GM12878 (cell line): Measurements from ENCODE around the gene IFNGR2. TPM values are rescaled to one million over a fixed set of nuclear protein-coding genes. Genes with fewer than 3 reads are reported as not detected.
"Not testable (repeated sequence)": the region's sequence is repeated elsewhere in the genome, so short reads cannot be mapped to it uniquely, and the experiment has no call there.

Experiments used
- ATAC-seq: fragments of 200-7000 bp; cut with Tn5 transposase; 3 replicates; pipeline ENCODE4 v1.9.1; 2020; ENCODE audit warnings: mild to moderate bottlenecking, moderate library complexity
- BruUV-seq: library from RNA; stranded (reverse); fragments of 400-500 nt; replicated peaks from 2 replicates; lab custom pipeline; 2021; lab: Mats Ljungman, UMichigan
- CTCF ChIA-PET: fragments of 300-600 bp; sonication (Branson Sonifier 250); formaldehyde crosslinking; extraction: SDS; loops from one replicate; lab custom pipeline; 2021; ENCODE audit warnings: inconsistent platforms; lab: Yijun Ruan, JAX
- POLR2A ChIA-PET: fragments of 350-600 bp; formaldehyde crosslinking; extraction: SDS; loops from one replicate; lab custom pipeline; 2021; ENCODE audit warnings: inconsistent platforms; lab: Charles Lee
- RAD21 ChIA-PET: fragments of 300-600 bp; sonication (Branson Sonifier 250); formaldehyde crosslinking; loops from one replicate; lab custom pipeline; 2023; ENCODE audit warnings: antibody characterized with exemption; ENCODE audit not compliant: unreplicated experiment; lab: Charles Lee
- SMC1A ChIA-PET: fragments of 300-600 bp; sonication (Branson Sonifier 250); formaldehyde crosslinking; loops from one replicate; lab custom pipeline; 2023; ENCODE audit not compliant: unreplicated experiment, uncharacterized antibody; lab: Charles Lee
- DNase-seq: peaks from one replicate; pipeline ENCODE4 v3.0.0-alpha.2; 2011; ENCODE audit warnings: low read depth, low spot score
- FAIRE-seq: peaks from 3 replicates; lab custom pipeline; 2011; peaks lifted over from hg19 to GRCh38; lab: Jason Lieb, UNC
- H2AFZ ChIP-seq: 2 replicates; pipeline ENCODE4 v1.6.0; 2011; ENCODE audit warnings: low read depth, low read length, control low read depth; ENCODE audit not compliant: control insufficient read depth
- H3K27ac ChIP-seq: 2 replicates; pipeline ENCODE4 v1.5.1; 2011; ENCODE audit warnings: control low read depth; ENCODE audit not compliant: control insufficient read depth, insufficient read depth
- H3K27me3 ChIP-seq, 2 experiments: replicated peaks in 1 of 2; 2 replicates each; pipeline versions ENCODE4 v1.6.0 to v1.6.1; 2011; ENCODE audit warnings: low read length in 1 of 2; ENCODE audit not compliant: control insufficient read depth in 2 of 2, insufficient read depth in 2 of 2
- H3K36me3 ChIP-seq, 2 experiments: 2 replicates each; pipeline ENCODE4 v1.5.1; 2011; ENCODE audit warnings: low read length in 1 of 2; ENCODE audit not compliant: control insufficient read depth in 2 of 2, insufficient read depth in 2 of 2
- H3K4me1 ChIP-seq: 2 replicates; pipeline ENCODE4 v1.6.1; 2011; ENCODE audit warnings: mild to moderate bottlenecking, low read length, moderate library complexity, mixed read lengths; ENCODE audit not compliant: control insufficient read depth, insufficient read depth
- H3K4me2 ChIP-seq: 2 replicates; pipeline ENCODE4 v1.6.0; 2011; ENCODE audit warnings: control low read depth; ENCODE audit not compliant: control insufficient read depth, insufficient read depth
- H3K4me3 ChIP-seq: fragments of 200-600 bp; sonication (generic); 2 replicates; pipeline ENCODE4 v1.5.1; 2016
- H3K79me2 ChIP-seq: 2 replicates; pipeline ENCODE4 v1.6.0; 2011; ENCODE audit warnings: low read length; ENCODE audit not compliant: control insufficient read depth, insufficient read depth
- H3K9ac ChIP-seq: 2 replicates; pipeline ENCODE4 v1.8.0; 2011; ENCODE audit warnings: low read length, control low read depth, mixed read lengths; ENCODE audit not compliant: control insufficient read depth, insufficient read depth
- H3K9me3 ChIP-seq: replicated peaks from 3 replicates; pipeline ENCODE4 v1.5.1; 2011; ENCODE audit warnings: mild to moderate bottlenecking, low read length; ENCODE audit not compliant: control insufficient read depth, insufficient read depth
- H4K20me1 ChIP-seq: 2 replicates; pipeline ENCODE4 v1.6.0; 2011; ENCODE audit not compliant: control insufficient read depth, insufficient read depth
- KLF5 ChIP-seq: fragments of 450-650 bp; IDR thresholded peaks from 2 replicates; pipeline ENCODE4 v1.6.1; 2014; ENCODE audit warnings: mild to moderate bottlenecking; ENCODE audit not compliant: partially characterized antibody
- PML ChIP-seq: IDR thresholded peaks from 2 replicates; pipeline ENCODE4 v1.6.1; 2012; ENCODE audit warnings: low read length, inconsistent platforms
- RAD21 ChIP-seq: IDR thresholded peaks from 2 replicates; pipeline ENCODE4 v1.6.1; 2011; ENCODE audit warnings: mild to moderate bottlenecking, low read depth, low read length, moderate library complexity; ENCODE audit not compliant: insufficient read depth
- TCF3 ChIP-seq: IDR thresholded peaks from 2 replicates; pipeline ENCODE4 v1.6.1; 2012; ENCODE audit warnings: low read depth, mild to moderate bottlenecking, low read length, borderline replicate concordance; ENCODE audit not compliant: insufficient read depth
- WGBS: methylation state at CpG from one replicate; pipeline ENCODE4 v1.1.6; 2016; ENCODE audit warnings: low lambda C conversion rate; ENCODE audit not compliant: insufficient replicate concordance, insufficient coverage; ENCODE audit errors: missing lambda C conversion rate; 5-methylcytosine and 5-hydroxymethylcytosine counted together
- in situ Hi-C: fragments of 300-500 bp; cut with MboI; formaldehyde crosslinking; loops from 9 replicates; pipeline ENCODE4 v1.14.3; 2018; ENCODE audit warnings: mixed read lengths
- intact Hi-C: fragments of 100-400 bp; cut with micrococcal nuclease; formaldehyde crosslinking; loops from one replicate; pipeline ENCODE4 v1.14.2; 2022; ENCODE audit not compliant: unreplicated experiment
- polyA plus RNA-seq, 11 experiments: library from polyadenylated mRNA; depleted of rRNA in 4 of 11; unstranded in 6 of 11; stranded (reverse) in 5 of 11; fragments of >200 nt; fragmentation: Nextera tagmentation in 4 of 11; fragmentation: Illumina TruSeq in 1 of 11; extraction: Ambion mirVana in 4 of 11; extraction: Trizol in 1 of 11; gene quantifications; 1 replicate in 1 of 11; 2 replicates in 10 of 11; pipeline versions ENCODE4 v1.2.1 to v1.2.3, GENCODE V29; 2011 to 2016; ENCODE audit warnings: inconsistent platforms in 2 of 11, missing spikeins in 2 of 11, low read depth in 1 of 11
- total RNA-seq, 4 experiments: library from RNA; depleted of rRNA in 3 of 4; stranded (reverse); fragments of >200 nt in 3 of 4; fragmentation: Illumina TruSeq in 1 of 4; extraction: Trizol in 1 of 4; gene quantifications; 2 replicates each; pipeline versions ENCODE4 v1.2.1 to v1.2.3, GENCODE V29; 2013 to 2021
- TF ChIP-seq, protein P1 (sequence below): fragments of 150-350 bp; IDR thresholded peaks from 2 replicates; pipeline ENCODE4 v1.6.1; 2014; ENCODE audit warnings: mild to moderate bottlenecking, low read depth, low read length

Gene IFNGR2
- total and polyA plus RNA-seq, 10 of the 15 experiments (the other 5 are each of a cell fraction or from before 2014, with no cell fraction given), result 23.6 to 98.8 (median 77.0) TPM

DNA sequence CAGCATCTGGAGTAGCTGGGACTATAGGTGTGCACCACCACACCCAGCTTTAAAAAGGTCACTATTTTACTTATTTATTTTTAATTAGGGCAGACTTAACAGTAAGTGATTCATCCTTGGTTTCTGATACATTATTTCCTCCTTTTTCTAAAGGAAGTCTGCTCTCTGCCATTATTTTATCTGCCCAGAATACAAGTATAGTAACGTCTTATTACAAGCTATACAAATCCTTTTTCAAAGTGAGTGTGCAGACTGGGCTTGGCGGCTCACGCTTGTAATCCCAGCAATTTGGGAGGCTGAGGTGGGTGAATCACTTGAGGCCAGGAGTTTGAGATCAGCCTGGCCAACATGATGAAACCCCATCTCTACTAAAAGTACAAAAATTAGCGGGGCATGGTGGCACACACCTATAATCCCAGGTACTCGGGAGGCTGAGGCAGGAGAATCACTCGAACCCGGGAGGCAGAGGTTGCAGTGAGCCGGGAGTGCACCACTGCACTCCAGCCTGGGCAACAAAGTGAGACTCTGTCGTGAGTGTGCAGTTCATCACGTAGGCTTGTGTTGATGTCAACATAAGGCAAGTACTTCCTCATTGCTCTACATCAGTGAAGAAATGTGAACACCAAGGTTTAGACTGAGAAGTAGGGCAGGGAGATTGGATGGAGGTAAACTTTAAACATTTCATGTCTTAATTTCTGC lies 39.2 kb upstream of the IFNGR2 start:
- H3K27ac ChIP-seq, H4K20me1 ChIP-seq, ATAC-seq, H3K79me2 ChIP-seq, H3K9ac ChIP-seq, BruUV-seq, FAIRE-seq, in situ Hi-C loops, H3K4me3 ChIP-seq, DNase-seq, H3K27me3 ChIP-seq, H3K4me2 ChIP-seq, H3K36me3 ChIP-seq: not testable (repeated sequence)
- Histone ChIP-seq H3K9me3 (peaks cover 19% of the 10 kb centered on the region), H3K4me1 (peaks cover 24% of the 10 kb centered on the region), H2AFZ (peak overlapping the region; percentile 28)
- ChIA-PET CTCF (interaction anchor here (0.6 to 7.6 kb wide), 11 partner anchors 10 to 242 kb away, joined by 3 to 182 read pairs (median 3); no protein-coding TSS in a partner anchor), POLR2A (interaction anchor here (0.6 to 1.1 kb wide), 4 partner anchors 12 to 167 kb away, joined by 3 to 5 read pairs (median 4); no protein-coding TSS in a partner anchor), SMC1A (interaction anchor here (0.5 to 6.2 kb wide), 12 partner anchors 9 to 164 kb away, joined by 3 to 39 read pairs (median 3); no protein-coding TSS in a partner anchor), RAD21 (interaction anchor here (1.3 to 2.1 kb wide), 4 partner anchors 10 to 49 kb away, joined by 3 to 7 read pairs (median 4); no protein-coding TSS in a partner anchor)
- intact Hi-C loops, result loop anchor here (5.0 kb wide), 2 partner anchors 43 to 97 kb away; partner anchors contain the start of gene IL10RB
- WGBS, result 61% methylated on average over 10 of the region's 10 CpGs

DNA sequence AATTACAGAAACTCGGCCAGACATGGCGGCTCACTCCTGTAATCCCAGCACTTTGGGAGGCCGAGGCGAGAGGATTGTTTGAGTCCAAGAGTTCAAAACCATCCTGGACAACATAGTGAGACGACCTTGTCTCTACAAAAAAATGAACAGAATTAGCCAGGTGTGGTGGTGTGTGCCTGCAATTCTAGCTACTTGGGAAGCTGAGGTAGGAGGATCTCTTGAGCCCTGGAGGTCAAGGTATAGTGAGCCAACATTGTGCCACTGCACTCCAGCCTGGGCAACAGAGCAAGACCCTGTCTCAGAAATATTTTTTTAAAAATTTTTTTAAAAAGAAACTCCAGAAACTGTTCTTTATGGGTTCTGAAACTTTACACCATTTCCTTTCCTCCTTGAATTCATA lies 38.4 kb upstream of the IFNGR2 start:
- H3K9ac ChIP-seq, result no peak overlapping the region
- no peaks in the 10 kb centered on the region for H3K79me2 ChIP-seq
- no peak overlapping the region for H3K27ac ChIP-seq
- H2AFZ ChIP-seq, result no peak overlapping the region
- H3K4me3 ChIP-seq, result no peak overlapping the region
- H3K36me3 ChIP-seq, result no peaks in the 10 kb centered on the region
- RAD21 ChIA-PET, result no interaction called here
- peaks cover 19% of the 10 kb centered on the region for H3K9me3 ChIP-seq
- SMC1A ChIA-PET, result interaction anchor here (1.2 to 2.1 kb wide), 3 partner anchors 16 to 165 kb away, joined by 4 to 6 read pairs (median 6); no protein-coding TSS in a partner anchor
- intact Hi-C loops (loop anchor here (5.0 kb wide), 2 partner anchors 42 to 98 kb away; partner anchors contain the start of gene IL10RB), in situ Hi-C loops (no loop called here)
- no peak for FAIRE-seq
- H3K4me1 ChIP-seq, result peaks cover 24% of the 10 kb centered on the region
- 98% methylated on average over 5 of the region's 5 CpGs for WGBS
- no TSS peak for BruUV-seq
- POLR2A ChIA-PET, result interaction anchor here (1.1 kb wide), 1 partner anchor 11 kb away, joined by 3 read pairs; no protein-coding TSS in a partner anchor
- TF ChIP-seq KLF5 (no peak), RAD21 (no peak), PML (no peak), TCF3 (no peak)
- TF ChIP-seq, protein P1, sequence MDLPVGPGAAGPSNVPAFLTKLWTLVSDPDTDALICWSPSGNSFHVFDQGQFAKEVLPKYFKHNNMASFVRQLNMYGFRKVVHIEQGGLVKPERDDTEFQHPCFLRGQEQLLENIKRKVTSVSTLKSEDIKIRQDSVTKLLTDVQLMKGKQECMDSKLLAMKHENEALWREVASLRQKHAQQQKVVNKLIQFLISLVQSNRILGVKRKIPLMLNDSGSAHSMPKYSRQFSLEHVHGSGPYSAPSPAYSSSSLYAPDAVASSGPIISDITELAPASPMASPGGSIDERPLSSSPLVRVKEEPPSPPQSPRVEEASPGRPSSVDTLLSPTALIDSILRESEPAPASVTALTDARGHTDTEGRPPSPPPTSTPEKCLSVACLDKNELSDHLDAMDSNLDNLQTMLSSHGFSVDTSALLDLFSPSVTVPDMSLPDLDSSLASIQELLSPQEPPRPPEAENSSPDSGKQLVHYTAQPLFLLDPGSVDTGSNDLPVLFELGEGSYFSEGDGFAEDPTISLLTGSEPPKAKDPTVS, result no peak
- no peak for DNase-seq
- CTCF ChIA-PET, result interaction anchor here (1.0 to 7.6 kb wide), 4 partner anchors 12 to 168 kb away, joined by 3 to 182 read pairs (median 6); no protein-coding TSS in a partner anchor
- no peaks in the 10 kb centered on the region for H3K27me3 ChIP-seq
- H4K20me1 ChIP-seq, result no peaks in the 10 kb centered on the region
- H3K4me2 ChIP-seq, result no peak overlapping the region
- no peak for ATAC-seq
